ENCODE results near the gene USP24.

DNA sequence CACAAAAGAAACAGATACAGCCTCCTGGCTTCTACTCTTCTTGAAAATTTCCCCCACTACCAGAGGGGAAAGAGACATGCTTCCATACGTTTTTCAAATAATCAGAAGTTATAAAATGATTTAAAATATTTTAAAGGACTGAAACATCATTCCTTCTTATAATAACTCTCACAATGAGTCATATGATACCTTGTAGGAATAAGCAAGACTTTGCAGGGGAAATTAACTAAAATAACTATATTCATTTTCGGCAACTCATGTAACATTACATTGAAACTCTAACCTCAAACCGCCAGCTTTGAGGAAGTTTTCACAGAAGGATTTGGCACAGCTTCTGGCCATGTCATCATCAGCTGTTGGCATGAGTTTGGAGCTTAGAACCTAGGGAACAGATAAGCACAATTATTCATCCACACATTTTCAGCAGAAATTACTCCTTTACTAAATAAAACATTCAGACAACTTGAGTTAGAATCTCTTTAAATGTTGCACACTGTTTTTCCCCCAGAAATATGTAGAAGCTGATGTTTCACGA lies 85.9 kb downstream of the USP24 start:
- TF ChIP-seq, protein P1, sequence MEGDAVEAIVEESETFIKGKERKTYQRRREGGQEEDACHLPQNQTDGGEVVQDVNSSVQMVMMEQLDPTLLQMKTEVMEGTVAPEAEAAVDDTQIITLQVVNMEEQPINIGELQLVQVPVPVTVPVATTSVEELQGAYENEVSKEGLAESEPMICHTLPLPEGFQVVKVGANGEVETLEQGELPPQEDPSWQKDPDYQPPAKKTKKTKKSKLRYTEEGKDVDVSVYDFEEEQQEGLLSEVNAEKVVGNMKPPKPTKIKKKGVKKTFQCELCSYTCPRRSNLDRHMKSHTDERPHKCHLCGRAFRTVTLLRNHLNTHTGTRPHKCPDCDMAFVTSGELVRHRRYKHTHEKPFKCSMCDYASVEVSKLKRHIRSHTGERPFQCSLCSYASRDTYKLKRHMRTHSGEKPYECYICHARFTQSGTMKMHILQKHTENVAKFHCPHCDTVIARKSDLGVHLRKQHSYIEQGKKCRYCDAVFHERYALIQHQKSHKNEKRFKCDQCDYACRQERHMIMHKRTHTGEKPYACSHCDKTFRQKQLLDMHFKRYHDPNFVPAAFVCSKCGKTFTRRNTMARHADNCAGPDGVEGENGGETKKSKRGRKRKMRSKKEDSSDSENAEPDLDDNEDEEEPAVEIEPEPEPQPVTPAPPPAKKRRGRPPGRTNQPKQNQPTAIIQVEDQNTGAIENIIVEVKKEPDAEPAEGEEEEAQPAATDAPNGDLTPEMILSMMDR (IDR thresholded peaks at IDR 0.05): no peak
- no peak for TF ChIP-seq POLR2AphosphoS5 (IDR thresholded peaks at IDR 0.05; ENCODE audit: insufficient read depth in 1 of 2, low read depth in 1 of 2)
- TF ChIP-seq POLR2A (IDR thresholded peaks at IDR 0.05): no peak
